Upper lobe of left lung (tissue), 4 donors: Measurements from ENCODE around the gene TAC4.

ENCODE experiments used
- EP300 ChIP-seq, 4 donors: sonication (generic); formaldehyde crosslinking; IDR thresholded peaks; one replicate each; pipeline ENCODE4 v1.5.1; 2017; ENCODE audit warnings: antibody characterized with exemption in 4 of 4, control low read depth in 2 of 4
- POLR2A ChIP-seq, 4 donors: fragments of 450-650 bp; IDR thresholded peaks; one replicate each; pipeline ENCODE4 v1.5.1; 2016 to 2017; ENCODE audit warnings: antibody characterized with exemption in 4 of 4, mild to moderate bottlenecking in 2 of 4
- TF ChIP-seq, protein P1 (sequence below), 6 experiments: fragments of 450-650 bp in 4 of 6; fragments of 200-600 bp in 2 of 6; sonication (generic) in 2 of 6; IDR thresholded peaks; one replicate each; pipeline ENCODE4 v1.5.1; 2016 to 2019; ENCODE audit warnings: antibody characterized with exemption in 6 of 6

DNA sequence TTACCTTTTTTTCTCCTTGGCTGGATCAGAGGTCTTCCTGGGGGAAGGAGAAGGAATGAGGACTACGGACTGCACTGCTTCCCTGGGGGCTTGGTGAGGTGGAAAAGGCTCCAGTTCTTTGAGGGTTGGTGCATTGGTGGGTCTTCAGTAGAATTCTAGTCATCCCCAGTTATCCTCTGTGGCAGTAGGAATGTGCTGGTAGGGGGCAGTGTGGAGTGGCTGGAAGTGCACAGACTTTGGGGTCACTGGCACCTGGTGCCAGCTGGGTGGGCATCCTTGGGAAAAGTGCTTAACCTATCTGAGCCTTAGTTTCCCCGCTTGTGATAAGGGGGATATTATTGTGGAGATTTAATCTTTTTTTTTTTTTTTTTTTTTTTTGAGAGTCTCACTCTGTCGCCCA is 6.3 kb downstream of the TAC4 start:
- TF ChIP-seq, protein P1, sequence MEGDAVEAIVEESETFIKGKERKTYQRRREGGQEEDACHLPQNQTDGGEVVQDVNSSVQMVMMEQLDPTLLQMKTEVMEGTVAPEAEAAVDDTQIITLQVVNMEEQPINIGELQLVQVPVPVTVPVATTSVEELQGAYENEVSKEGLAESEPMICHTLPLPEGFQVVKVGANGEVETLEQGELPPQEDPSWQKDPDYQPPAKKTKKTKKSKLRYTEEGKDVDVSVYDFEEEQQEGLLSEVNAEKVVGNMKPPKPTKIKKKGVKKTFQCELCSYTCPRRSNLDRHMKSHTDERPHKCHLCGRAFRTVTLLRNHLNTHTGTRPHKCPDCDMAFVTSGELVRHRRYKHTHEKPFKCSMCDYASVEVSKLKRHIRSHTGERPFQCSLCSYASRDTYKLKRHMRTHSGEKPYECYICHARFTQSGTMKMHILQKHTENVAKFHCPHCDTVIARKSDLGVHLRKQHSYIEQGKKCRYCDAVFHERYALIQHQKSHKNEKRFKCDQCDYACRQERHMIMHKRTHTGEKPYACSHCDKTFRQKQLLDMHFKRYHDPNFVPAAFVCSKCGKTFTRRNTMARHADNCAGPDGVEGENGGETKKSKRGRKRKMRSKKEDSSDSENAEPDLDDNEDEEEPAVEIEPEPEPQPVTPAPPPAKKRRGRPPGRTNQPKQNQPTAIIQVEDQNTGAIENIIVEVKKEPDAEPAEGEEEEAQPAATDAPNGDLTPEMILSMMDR (IDR thresholded peaks at IDR 0.05): no peak
- TF ChIP-seq EP300 (IDR thresholded peaks at IDR 0.05) (no peak), POLR2A (IDR thresholded peaks at IDR 0.05) (no peak)
